Stimulated activated CD8-positive, alpha-beta memory T cell treated with anti-CD3 and anti-CD28 coated beads, Interleukin-7, amount 100 ng/mL, for 24 hours (primary cell): ENCODE measurements around the gene TRIM16.
A peak's percentile ranks its signal among the peaks of the same experiment; 100 is the strongest.
"Not testable (repeated sequence)": the region's sequence is repeated elsewhere in the genome, so short reads cannot be mapped to it uniquely, and the experiment has no call there.

Source experiments
- DNase-seq: peaks from one replicate; pipeline ENCODE4 v3.0.0-alpha.2; 2020; ENCODE audit warnings: low read depth

Gene TRIM16

DNA sequence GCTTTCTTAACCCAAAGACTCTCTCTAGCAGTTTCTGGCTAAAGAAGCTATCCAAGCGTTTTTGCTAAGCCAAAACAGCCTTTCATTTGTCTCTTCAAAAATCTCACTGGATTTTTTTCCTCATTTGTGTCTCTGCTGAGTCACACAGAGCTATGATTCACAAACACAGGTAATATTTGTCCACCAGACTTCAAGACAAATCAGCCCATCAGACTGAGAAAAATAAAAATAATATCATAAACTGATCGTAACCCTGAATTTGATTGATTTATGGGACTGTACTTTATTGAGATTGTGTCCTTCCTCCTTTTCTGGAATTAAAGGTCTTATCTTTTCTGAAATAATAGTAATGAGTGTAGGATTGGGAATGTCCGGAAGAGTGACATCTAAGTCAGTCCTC lies 25.8 kb downstream of the TRIM16 start:
- DNase-seq: no peak

DNA sequence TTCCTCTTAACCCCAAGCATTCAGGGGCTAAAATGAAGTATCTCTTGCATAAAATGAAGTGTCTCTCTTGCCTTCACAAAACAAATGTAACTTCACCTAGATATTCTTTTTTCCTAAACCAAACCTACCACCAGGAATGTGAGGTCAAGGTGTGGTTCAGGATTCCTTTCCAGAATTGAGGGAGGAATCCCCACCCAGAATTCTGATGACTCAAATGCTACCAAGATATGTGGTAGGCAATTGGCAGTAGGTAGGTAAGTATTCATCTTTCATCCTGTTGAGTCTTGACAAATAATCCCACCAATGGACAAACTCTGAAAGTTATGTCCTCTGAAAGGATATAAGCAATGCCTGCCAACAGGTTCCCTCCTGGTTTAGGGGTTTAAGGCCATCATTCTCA lies 26.2 kb downstream of the TRIM16 start:
- no peak for DNase-seq

DNA sequence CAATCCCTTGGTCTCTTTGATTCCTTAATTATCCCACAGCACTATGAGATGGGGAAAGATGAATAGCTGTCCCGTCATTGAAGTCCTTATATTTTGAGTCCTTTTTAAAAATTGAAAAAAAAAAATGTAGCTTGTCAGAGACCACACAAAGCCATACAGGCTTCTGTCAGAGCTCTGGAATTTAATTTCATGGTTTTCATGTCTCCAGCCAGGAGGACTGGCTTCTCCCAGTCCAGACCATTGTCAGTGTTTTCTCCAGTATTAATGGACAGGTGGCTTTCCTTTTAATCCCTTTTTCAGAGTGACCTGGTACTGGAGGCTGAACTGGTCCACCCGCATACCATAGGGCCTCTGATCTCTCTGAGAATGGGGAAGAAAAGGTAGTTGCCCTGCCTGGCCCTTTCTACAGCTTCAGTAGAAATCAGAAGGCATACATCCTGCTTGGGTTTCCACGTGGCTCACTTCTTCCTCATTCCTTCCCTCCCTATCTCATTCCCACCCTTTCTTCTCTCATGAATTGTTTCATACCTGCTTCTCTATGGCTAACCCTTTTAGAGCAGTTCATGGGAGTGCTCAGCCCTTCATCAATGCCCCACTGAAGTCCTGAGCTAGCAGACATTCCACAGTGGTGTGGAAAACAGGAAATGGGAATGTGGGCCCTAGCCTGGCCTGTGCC lies 29.1 kb downstream of the TRIM16 start:
- DNase-seq: no peak

DNA sequence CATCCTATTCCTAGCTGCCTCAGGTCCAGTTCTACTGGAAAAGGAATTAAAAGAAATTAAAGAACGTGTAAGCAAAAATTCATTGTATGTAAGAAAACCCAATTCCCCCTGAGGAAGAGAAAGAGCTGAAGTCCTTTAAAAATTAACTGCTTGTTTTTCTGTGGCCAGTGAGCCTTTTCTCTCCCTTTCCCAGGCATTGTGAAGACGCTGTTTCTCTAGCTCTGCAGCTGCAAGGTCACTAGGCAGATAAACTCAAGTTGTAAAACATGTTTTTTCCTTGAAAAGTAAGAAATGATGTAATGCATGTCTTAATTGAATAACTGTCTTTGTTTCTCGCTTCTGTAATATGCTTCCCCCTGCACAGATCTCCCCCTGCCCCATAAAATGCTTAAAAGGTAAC lies 29.7 kb downstream of the TRIM16 start:
- DNase-seq: not testable (repeated sequence)

DNA sequence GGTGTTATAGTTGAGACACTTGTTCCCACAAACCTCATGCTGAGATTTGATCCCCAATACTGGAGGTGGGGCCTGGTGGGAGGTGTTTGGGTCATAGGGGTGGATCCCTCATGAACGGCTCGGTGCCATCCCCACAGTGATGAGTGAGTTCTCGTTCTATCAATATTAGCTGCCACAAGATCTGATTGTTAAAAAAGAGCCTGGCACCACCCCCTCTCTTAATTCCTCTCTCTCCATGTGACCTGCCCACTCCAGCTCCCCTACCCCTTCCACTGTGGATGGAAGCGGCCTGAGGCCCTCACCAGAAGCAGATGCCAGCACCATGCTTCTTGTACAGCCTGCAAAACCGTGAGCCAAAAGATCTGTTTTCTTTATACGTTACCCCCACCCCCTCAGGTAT lies 31.2 kb downstream of the TRIM16 start:
- no peak for DNase-seq

DNA sequence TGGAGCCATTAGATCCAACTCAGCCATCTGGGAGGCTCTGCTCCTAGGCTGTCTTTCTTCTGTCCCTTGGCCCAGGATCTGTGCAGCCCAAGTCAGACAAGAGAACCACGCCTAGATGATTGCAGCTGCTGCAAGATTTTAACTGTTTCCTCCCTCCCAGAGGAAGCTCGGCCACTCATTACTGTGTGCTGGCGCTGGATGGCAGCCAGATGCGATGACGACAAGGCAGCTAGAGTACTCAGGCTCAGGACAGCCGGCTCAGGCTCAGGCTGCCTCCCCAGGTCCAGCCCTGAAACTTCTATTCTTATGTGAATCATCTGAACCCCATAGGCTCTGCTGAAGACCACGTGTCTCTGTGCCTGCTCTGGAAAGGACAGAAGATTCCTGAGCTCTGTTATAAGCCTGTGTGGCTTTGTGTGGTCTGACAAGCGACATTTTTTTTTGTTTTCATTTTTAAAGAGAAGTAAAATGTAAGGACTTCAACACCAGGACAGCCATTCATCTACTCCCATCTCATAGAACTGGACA lies 32.5 kb downstream of the TRIM16 start:
- DNase-seq: peak; percentile 3

DNA sequence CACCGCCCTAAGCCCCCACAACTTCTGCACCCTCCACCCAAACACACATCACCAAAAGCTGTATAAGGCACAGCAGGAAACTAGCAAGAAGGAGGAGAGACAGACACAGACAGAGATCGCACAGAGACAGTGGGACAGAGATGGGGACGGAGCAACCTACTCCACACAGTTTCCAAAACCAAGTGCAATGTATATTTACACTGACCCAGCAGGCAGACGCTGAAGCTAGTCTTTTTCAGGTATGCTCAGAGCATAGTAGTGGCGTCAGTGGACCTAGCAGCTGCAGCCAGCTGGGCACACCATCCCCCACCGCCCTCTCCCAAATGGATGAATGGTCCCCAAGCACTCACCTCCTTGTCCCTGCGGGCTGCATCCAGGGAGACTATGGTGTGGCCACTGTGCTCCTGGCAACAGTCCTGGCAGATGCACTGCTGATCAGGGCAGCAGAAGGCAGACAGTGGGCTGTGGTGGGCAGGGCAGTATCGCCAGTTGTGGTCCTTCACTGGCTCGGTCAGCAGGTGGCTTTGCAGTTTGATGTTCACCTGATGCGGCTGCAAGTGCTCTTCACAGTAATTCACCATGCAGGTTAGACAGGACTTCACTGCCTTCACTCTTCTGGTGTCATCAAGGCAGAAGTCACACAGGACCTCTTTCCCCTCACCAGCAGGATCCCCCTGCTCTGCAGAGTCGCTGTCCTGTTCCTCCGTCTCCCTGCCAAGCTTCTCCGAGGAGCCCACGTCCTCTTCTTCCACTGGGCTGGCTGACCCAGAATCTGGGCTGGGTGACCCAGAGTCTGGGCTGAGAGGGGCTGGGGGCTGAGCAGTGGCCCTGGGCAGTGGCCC lies 33.1 kb downstream of the TRIM16 start:
- no peak for DNase-seq

DNA sequence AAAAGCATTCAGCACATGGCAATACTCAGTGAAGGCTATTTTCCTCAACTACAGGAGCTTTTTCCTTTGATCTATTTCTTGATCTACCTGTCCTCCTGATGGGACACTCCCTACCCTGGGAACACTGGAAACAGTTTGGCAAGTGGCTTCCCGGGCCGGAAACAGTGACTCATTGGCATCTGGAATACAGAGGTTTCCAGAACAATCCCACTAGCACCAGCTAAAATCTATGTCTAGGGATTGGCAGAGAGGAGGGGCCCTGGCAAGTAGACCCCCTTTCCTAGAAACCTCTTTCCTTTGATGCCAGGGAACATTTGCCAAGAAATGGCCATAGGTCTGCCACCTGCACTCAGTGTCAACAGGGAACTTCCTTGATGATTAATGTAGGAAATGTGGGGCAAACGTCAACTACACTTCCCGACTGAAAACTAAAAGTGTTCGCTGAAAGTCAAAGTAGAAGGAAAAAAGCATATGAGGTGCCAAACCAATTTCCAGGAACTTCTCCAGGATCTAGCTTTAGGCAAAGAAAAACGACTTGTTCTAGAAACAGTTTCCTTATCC lies 34.2 kb downstream of the TRIM16 start:
- DNase-seq: no peak

DNA sequence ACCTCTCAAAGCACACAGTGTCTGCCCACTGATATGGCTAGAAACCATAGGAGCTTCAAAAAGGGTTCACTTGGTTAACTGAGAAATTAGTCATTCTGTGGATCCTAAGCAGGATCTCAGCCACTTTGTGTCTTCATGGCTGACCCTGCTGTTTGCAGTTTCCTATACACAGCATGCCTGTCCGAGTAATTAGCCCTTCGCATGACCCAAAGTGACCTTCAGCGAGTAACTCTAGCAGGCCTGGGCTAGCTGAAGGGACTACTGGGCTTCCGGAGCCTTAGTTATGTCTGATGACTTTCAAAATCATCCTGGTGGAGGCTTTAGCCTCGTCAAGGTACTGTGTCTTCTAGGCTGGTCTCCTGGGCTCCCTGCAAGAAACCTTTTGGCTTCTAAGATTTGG lies 35.7 kb downstream of the TRIM16 start:
- DNase-seq: no peak

DNA sequence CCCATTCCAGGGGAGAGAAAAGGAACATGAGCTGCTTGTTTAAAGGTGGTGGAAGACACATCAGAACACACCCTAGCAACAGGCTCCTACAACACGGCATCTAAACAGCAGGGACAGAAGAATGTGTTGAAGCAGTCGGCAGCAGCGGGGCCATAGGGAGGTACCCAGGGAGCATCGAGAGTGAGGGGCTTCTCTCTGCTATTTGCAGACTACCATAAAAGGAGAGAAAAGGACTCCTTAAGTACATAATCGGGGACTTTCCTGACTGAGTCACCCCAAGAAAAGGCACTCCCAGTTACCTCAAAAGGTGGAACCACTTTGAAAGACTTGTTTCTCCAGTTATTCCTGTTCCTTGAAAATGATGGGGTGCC lies 38.2 kb downstream of the TRIM16 start:
- not testable (repeated sequence) for DNase-seq

DNA sequence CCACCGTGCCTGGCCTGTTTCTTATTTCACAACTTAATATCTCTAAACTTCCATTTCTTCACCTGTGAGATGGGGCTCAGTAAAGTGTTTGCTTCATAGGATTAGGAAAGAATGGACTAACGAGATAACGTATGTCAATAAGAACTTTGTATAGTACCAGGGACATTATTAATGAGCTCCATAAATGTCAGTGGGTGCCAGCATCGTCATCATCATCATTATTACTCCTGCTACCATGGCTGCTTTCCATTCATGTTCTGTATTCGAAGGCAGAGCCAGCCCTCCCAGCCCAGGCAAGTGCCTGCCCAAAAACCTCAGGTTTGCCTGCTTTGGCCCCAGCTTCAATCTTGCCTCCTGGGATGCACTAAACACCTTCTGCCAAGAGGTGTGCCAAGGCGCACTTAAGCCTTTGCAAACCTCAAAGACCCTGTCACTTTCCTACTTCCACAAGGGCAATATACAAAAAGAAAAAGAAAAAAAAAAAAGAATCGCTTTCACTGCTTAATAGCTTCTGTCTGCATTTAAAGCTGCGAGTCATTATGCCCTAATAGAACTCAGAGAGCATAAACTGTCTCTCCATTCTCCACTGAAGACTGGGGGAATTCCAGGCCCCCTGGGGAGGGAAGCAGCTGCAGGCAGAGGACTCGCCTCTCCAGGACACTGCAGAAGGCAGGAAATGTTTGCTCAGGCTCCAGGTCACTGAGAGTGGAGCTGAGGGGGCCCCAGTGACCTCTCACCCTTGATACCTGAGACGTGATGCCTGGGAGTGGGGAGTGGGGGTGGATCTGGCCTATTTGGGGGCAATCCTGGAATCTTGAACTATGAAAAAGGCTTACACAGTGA lies 38.8 kb downstream of the TRIM16 start:
- not testable (repeated sequence) for DNase-seq

DNA sequence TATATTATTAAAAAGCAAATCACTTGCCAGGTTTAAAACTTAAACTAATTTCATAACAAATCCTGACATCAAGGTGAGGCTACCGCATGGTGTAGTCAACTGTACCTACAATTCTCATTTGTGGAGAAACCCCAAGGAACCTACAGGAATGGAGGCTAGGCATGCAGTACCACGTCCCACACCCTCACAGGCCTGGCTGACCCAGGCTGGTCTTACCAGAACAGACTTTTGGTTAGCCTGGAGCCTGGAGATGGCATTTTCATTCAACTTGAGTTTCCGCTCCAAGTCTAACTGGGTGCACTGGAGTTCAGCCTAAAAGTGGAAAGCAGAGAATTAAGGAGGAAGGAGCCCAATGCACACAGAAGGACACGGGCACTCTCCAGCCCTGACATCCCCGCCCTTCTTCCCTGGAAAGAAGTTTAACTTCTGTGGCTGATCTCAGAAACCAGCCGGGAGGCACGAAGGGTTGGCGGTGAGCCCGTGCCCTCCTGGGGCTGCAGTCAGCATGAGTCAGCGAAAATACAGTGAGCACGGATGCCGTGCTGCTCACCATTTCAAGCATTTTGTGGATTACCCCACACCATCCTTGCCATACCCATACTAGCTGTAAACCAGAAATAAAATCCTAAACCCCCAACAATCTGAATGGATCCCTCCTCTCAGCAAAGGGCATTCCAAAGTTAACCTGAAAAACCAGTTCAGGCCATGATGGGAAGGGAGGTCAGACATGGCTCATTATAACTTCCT lies 41.4 kb downstream of the TRIM16 start:
- DNase-seq: not testable (repeated sequence)

DNA sequence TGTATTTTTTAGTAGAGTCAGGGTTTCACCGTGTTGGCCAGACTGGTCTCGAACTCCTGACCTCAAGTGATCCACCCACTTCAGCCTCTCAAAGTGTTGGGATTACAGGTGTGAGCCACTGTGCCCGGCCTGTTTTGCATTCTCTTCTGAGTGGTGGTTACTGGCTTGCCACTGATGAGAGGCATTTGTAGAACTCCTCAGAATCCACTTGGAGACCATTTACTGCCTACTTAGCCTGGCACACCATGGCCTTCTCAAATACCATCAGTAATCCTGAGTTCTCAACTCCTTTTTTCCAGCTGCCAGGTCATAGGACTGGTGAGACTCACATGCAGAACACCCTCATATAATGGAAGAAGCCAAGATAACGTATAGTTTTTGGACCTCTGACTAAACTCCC lies 42.1 kb downstream of the TRIM16 start:
- DNase-seq: not testable (repeated sequence)

DNA sequence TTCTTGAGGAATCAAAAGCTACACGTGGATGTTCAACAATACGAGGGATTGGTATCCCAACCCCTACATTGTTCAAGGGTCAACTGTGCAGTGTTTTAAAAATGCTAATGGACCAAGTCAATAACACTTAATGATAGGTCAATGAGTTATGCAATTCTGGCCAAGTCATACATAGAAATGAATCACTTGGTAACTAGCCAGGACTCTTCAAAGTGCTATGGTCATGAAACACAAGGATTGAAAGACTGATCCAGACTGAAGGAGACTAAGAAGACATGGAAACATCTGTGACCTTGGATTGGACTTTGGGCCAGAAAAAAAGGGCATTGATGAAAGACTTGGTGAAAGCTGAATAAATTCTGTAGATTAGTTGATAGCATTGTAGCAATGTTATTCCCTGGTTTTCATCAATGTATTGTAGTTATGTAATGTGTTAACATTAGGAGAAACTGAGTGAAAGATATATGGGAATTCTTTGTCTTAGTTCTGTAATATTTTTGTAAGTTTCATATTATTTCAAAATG lies 53.1 kb downstream of the TRIM16 start:
- not testable (repeated sequence) for DNase-seq

DNA sequence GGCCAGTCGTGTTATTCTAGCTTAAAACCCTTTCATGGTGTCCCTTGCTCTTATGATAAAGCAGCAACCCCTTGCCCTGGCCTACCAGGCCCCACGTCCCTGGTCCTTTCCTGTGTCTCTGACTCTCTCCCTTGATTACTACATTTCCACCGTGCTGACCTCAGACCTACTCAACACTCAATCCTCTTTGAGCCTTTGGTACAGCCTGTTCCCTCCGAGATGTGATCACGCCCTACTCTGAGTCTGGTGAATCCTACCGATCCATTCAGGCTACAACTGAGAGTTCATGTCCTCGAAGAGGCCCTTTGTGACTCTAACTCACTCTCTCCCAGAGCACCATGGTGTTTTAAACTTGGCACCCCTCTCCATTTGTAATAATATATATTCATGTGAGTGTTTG lies 54.1 kb downstream of the TRIM16 start:
- not testable (repeated sequence) for DNase-seq

DNA sequence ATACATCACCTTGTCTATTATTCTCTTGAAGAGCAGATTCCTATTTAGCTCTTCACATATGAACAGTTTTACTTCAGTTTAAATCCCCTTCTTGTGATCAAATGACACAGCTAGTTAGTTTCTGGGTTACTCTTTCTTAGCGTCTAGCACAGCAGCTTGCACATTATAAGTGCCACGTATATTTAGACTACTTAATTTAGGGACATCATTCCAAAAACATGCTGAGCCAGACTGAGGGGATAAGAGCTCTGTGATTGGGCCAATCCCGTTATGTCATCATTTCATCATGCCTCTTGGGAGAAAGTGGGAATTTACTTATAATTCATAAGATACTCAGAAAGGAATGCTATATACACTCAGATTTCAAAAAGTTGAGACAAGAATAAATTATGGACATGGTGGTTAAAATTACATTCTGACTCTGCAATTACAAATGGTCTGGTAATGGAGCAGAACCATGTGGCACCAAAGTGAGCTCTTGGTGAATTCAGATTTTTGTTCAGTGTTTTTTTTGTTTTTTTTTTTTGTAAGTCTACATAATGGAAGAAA lies 60.4 kb downstream of the TRIM16 start:
- not testable (repeated sequence) for DNase-seq

DNA sequence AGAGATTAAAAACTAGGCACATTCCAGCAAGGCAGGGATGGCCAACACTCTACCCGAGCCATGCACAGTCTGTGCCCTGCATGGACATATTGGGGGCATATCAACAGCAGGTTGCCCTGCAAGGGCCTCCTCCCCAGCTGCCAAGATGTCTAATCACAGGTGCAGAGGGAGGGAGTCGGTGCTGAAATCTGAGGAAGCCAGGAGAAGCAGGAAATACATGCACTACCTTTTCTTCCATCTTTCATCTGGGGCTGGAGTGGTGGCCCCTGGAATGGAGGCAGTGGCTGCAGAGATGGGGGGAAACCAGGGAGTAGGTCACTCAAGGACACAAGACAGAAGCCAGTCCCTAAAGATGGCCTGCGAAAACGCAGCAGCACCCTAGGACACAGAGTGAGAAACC lies 60.9 kb downstream of the TRIM16 start:
- DNase-seq: not testable (repeated sequence)

DNA sequence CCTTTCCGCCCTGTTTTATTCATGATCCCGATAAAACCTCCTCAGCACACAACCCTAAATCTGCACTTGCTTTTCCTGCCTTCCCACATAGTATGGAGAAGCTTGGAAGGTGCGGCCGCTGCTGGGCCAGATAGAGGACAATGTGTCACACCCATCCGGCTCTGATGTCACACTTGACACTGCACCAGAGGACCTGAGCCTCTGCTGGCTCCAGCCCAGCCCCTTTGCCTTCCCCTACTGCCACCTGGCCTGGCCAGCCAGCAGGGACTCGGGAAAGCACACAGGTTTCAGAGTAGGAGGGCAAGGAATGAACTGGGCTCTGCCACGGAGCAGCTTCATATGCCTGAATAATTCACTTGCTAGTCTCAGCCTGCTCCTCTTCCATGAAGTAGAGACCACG lies 62.0 kb downstream of the TRIM16 start:
- DNase-seq: not testable (repeated sequence)

DNA sequence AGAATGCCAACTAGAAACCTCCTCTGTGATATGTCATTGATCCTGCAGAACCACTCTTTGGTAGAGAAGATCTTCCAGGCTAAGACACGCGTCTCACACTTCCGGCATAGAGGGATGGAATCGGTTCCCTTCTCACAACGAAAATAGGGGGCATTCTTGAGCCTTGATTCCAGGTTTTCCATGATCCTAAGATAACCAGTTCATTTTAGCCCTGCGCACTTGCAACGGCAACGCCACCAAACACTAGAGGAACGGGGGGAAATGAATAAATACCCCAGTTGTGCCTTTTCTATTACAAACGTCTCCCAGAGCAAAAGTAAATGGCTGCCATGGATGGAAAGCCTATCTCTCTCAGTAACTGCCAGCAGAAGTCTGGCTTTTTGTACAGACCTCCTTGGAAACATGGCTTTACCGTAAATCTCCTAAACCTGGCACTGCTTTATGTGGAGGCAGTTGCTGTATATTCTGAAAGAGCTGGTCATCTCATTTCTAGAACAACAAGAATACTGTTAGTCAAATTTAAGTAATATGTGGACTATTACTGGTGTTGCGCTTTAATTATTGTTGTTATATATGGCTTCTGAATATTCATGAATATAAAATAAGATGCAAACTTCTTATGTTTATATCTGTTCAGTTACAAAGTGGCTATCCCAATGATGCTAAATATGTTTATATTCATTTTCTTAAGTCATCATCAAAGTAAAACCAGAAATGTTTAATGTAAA lies 64.6 kb downstream of the TRIM16 start, which contains the start of gene FBXW10B:
FBXW10B (minus strand) TSS at position 374 of the 728 bp plus-strand sequence; CDS start at position 182, 192 bp downstream.
- DNase-seq: not testable (repeated sequence)

DNA sequence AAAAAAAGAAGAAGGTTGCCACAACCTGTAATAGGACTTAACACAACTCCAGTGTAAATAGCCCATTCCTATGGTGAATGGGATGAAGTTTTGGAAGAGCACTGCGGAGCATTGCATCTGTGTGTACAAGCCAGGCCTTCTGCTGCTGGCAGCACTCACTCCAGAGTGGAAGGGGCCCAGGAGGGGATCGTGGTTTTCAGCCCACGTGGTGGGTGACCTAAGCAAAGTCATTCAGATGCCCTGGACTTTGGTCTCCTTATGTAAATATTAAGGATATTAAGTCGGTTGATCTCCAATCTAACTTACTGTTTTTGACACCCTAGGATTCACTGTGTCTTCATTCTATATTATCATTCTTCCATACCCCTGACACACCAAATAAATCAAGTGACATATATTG lies 67.3 kb downstream of the TRIM16 start:
- not testable (repeated sequence) for DNase-seq
